22Rv1 (cell line): ENCODE results near the gene TLCD1.

Source experiments
- CTCF ChIP-seq: fragments of 450-650 bp; IDR thresholded peaks from 2 replicates; pipeline ENCODE4 v1.5.1; 2017; ENCODE audit warnings: mild to moderate bottlenecking
- ZFX ChIP-seq: fragments of 450-650 bp; IDR thresholded peaks from 2 replicates; pipeline ENCODE4 v1.6.1; 2017; ENCODE audit warnings: antibody characterized with exemption, borderline replicate concordance

GRCh38 chr17:28682655-28683054 is 43.4 kb downstream of the TLCD1 start:
- TF ChIP-seq CTCF (no peak), ZFX (no peak)
